GM18505 (cell line): ENCODE data around the gene TIMM23.
"Not testable (repeated sequence)": the region's sequence is repeated elsewhere in the genome, so short reads cannot be mapped to it uniquely, and the experiment has no call there.

Experiments used
- ATAC-seq: cut with Tn5 transposase; IDR thresholded peaks from one replicate; pipeline ENCODE4 v1.9.1; 2021; ENCODE audit not compliant: unreplicated experiment
- POLR2A ChIP-seq: IDR thresholded peaks from 4 replicates; pipeline ENCODE4 v1.6.1; 2011; ENCODE audit warnings: borderline replicate concordance; ENCODE audit not compliant: insufficient read depth, insufficient read length; ENCODE audit errors: extremely low read depth

The TIMM23 gene

GRCh38 chr10:45972106-45972812, at the start of gene TIMM23:
TIMM23 (plus strand) TSS chr10:45972489; CDS start chr10:45972625, 136 bp downstream.
- peak; percentile 62 for ATAC-seq
- TF ChIP-seq POLR2A = peak; percentile 60

- ATAC-seq = not testable (repeated sequence)
Observed at GRCh38 chr10:45926790-45927189, 45.5 kb upstream of the TIMM23 start.

- not testable (repeated sequence) for ATAC-seq
Observed at GRCh38 chr10:45931305-45931704, 41.0 kb upstream of the TIMM23 start.

DNA sequence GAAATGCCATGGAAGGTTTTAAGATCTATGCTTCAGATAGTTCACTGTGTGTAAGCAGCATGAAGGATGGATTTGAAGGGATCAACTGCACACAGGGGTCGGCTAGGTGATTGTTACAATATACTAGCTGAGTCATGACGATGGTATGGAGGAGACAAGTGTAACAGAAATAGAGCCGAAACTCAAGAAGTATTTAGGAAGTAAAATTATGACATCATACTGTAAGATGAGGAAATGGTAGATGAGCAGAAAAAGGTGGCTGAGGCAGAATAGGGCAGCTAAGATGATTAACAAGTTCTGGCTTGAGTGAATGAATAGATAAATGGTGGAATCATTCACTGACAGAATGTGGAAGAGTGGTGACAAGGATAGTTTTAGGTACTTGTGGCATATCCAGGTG, 37.5 kb upstream of the TIMM23 start:
- not testable (repeated sequence) for ATAC-seq

DNA sequence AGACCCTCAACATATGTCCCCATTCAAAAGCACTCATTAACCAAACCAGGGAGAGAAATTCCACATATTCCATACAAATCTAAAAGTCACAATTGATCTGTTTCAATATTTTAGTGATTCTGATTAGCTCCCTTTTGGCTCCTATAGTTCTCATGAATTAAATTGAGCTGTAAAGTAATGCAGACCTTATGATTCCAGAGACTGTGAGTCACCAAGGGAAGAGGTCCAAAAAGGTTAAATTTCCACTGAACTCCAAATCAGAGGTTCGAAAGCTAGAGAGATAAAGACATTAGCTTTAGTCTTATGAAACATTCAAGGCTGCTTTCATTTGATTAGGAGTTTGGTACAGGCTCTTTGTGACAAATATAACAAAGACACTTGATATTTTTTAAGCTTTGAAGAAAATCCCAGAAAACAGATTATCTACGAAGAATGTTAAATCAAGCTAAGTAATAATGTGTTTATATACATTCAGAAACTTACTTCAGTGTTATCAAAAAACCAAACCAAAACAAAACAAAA, 33.1 kb upstream of the TIMM23 start:
- not testable (repeated sequence) for ATAC-seq

DNA sequence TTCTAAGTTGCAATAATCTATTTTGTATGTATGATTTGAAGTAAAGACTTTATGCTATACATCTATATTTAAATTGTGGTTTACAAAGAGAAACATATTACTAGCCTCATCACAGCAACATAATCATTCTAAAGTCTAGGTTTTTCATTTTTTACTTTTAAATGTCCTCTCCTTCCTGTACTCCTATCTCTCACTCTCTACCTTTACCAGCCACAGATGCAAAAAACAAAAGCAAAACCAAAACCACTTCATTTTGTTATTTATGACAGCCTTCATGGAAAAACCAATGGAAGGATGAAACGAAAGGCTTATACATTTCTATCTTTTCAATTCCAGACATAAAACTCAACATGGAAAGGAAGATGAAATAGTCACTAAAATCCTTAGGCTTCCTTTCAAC, 31.1 kb upstream of the TIMM23 start:
- ATAC-seq = not testable (repeated sequence)

- not testable (repeated sequence) for ATAC-seq
Observed at GRCh38 chr10:45945476-45945875, 26.8 kb upstream of the TIMM23 start.

DNA sequence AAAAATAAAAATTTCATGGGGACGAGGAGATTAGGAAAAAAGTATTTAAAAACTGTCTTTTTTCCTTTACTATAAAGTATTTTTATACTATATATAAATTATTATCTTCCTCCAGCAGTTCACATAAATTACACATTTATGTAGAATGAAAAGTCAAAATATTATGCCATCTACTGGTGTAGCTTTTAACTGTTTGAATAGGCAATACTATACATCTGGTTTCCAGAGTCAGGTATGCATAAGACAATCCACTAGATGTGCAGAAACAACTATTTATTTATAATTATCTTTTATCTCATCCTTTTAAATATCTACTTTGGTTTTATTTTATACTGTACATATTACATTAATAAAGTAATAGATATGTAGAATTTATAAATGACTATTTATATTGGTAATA, 24.9 kb upstream of the TIMM23 start:
- ATAC-seq = not testable (repeated sequence)

DNA sequence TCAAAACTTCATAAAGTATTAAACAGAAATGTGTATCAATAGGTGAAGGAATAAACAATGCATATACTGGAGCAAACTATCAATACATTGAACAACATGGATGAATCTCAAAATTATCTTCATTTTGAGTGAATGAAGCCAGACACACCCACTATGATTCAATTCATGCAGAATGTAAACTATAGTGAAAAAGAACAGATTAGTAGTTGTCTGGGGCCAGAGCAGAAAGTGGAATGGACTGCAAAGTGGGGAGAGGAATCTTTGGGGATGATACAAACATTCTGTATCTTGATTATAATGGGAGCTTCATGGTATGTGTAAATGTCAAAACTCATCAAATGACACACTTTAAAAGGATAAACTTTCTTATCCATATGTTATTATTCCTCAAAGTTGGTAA, 23.5 kb upstream of the TIMM23 start:
- not testable (repeated sequence) for ATAC-seq

- not testable (repeated sequence) for ATAC-seq
Observed at GRCh38 chr10:45954367-45954766, 17.9 kb upstream of the TIMM23 start.

DNA sequence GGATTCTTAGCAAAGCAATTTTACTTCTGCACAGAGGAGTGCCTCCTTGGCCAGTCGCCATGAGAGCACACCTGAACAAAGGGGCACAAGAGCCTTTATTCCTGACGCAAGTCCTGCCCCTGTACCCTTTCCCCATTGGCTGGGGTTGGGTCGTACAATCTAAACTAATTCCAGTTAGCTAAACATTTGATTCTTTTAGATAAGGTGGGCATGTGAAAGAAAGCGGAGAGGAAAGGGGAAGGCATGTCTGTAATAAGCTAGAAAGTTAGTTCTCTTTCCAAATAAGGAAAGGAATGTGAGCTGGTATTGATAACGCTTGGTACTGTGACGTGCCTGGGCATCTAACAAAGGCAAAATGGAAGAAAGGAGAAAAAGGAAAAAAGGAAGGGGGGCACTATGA, 15.7 kb upstream of the TIMM23 start:
- not testable (repeated sequence) for ATAC-seq

DNA sequence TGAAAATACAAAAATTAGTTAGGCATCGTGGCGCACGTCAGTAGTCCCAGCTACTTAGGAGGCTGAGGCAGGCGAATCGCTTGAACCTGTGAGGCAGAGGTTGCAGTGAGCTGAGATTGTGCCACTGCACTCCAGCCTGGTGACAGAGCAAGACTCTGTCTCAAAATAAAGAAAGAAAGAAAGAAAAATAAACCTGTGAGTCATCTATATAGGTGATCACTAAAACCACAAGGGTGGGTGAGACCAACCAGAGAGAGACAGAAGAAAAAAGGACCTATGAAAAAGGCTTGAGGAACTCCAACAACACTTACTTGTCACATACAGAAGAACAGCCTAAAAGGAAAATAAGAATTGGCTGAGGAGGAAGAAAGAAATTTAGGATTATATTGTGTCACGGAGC, 14.4 kb upstream of the TIMM23 start:
- ATAC-seq = not testable (repeated sequence)

- ATAC-seq = not testable (repeated sequence)
Observed at GRCh38 chr10:45962686-45963452, 9.4 kb upstream of the TIMM23 start.

DNA sequence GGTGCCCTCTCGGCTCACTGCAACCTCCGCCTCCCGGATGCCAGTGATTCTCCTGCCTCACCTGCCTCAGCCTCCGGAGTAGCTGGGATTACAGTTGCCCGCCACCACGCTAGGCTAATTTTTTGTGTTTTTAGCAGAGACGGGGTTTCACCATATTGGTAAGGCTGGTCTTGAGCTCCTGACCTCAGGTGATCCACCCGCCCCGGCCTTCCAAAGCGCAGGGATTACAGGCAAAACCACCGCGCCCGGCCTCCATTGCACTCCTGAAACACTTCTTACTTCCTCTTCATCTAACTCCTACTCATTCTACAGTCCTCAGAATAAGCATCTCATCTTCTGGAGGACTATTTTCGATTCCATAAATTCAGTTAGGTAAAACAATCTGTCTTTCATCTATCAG, 1.3 kb upstream of the TIMM23 start:
- not testable (repeated sequence) for ATAC-seq

DNA sequence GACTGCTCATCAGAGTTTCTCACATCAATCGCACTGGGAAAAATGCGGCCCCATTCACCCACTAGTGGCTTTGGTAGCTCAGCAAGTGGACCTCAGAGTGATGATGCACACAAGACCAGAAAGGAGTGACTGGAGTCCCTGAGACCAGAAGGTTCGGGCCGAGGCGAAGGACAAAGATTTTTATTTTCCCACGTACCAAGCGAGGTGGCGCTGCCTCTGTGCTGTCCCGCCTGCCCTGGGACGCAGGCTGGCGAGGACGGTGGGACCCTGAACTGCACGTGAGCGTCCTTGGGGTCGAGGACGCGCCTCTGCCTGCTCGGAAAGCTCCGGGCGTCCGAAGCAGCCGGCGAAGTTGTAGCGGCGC, 565 bp upstream of the TIMM23 start:
- ATAC-seq = peak; percentile 43

DNA sequence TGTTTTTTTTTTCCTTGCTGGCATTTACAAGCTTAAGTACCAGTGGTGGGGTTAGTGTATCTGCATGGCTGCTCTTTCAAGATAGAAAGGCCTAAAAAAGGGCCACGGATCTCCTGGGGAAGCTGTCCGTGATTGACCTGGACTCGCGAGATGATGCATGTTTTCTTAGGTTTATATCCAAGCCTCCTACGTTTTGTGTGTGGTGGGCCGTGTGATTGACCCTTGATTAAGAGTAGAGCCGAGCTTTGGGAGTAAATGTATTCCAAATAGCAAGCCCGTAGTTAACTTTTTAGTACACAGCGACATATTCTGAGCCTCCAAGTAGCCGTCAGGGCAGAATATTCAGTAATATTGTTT, 502 bp downstream of the TIMM23 start:
- ATAC-seq = not testable (repeated sequence)

GRCh38 chr10:45974041-45974440, 1.8 kb downstream of the TIMM23 start:
- ATAC-seq = not testable (repeated sequence)

DNA sequence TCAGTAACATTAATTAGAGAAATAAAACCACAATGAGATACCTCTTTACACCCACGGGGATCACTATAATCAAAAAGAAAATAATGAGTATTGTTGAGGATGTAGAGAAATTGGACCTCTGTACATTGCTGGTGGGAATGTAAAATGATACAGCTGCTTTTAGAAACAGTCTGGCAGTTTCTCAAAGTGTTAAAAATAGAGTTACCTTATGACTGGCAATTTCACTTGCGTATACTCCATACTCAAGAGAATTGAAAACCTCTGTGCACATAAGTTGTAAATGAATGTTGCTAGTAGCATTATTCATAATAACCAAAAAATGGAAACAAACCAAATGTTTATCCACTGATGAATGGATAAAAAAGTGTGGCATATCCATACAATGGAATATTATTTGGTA, 6.3 kb downstream of the TIMM23 start:
- not testable (repeated sequence) for ATAC-seq

- ATAC-seq = not testable (repeated sequence)
Observed at GRCh38 chr10:45981367-45981766, 9.1 kb downstream of the TIMM23 start.

DNA sequence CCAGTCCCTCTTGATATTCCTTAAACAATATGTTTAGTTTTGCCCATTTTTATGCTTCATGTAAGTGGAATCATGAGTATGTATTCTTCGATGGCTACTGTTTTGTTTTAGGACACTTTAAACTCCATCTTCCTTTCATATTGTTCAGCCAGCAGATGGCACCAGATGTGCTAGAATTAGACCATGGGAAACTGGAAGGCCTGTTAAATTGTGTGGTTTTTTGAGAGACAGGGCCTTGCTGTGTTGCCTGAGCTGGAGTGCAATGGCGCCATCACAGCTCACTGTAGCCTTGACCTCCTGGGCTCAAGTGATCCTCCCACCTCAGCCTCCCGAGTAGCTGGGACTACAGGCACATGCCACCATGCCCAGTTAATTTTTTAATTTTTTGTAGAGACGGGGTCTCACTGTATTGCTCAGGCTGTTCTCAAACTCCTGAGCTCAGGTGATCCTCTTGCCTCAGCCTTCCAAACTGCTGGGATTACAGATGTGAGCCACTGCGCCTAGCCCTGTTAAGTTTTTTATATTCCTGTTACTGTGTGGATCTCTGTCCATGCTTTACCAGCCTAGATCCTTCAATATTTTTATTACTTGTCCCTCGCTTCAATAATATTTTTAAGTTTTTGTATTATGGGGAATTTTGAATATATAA, 11.4 kb downstream of the TIMM23 start:
- not testable (repeated sequence) for ATAC-seq

- not testable (repeated sequence) for ATAC-seq
Observed at GRCh38 chr10:45984473-45984872, 12.2 kb downstream of the TIMM23 start.
